Breast epithelium (tissue), 4 donors: ENCODE results near the gene LAMB3. TPM values are rescaled to one million over a fixed set of nuclear protein-coding genes. Genes with fewer than 3 reads are reported as not detected.

Experiments
- DNase-seq, 2 donors: peaks; one replicate each; pipeline ENCODE4 v3.0.0-alpha.2; 2019; ENCODE audit warnings: low spot score in 2 of 2
- H3K27ac ChIP-seq, 2 donors: fragments of 200-600 bp; sonication (generic) in 1 of 2; one replicate each; pipeline ENCODE4 v1.5.1; 2016 to 2019; ENCODE audit warnings: mild to moderate bottlenecking in 1 of 2
- H3K27me3 ChIP-seq, 2 donors: fragments of 200-600 bp; sonication (generic) in 1 of 2; one replicate each; pipeline versions ENCODE4 v1.5.1 to v1.6.0; 2017 to 2019; ENCODE audit warnings: control low read depth in 1 of 2, mild to moderate bottlenecking in 1 of 2
- H3K36me3 ChIP-seq: fragments of 200-600 bp; one replicate; pipeline ENCODE4 v1.5.1; 2019
- H3K4me1 ChIP-seq, 2 donors: fragments of 200-600 bp; sonication (generic); one replicate each; pipeline ENCODE4 v1.5.1; 2016 to 2019; ENCODE audit warnings: control low read depth in 1 of 2
- H3K4me3 ChIP-seq, 3 donors: fragments of 200-600 bp; sonication (generic); 1 replicate in 2 of 3; 2 replicates in 1 of 3; pipeline ENCODE4 v1.5.1; 2016 to 2019; ENCODE audit warnings: mild to moderate bottlenecking in 3 of 3, moderate library complexity in 2 of 3
- H3K9me3 ChIP-seq, 2 donors: fragments of 200-600 bp; sonication (generic) in 1 of 2; one replicate each; pipeline ENCODE4 v1.5.1; 2016 to 2019; ENCODE audit warnings: control low read depth in 1 of 2
- POLR2A ChIP-seq: fragments of 450-650 bp; IDR thresholded peaks from one replicate; pipeline ENCODE4 v1.6.1; 2016; ENCODE audit warnings: antibody characterized with exemption, mild to moderate bottlenecking, moderate library complexity
- POLR2AphosphoS5 ChIP-seq, 3 donors: sonication (generic); formaldehyde crosslinking; IDR thresholded peaks; one replicate each; pipeline ENCODE4 v1.6.1; 2017; ENCODE audit warnings: antibody characterized with exemption in 3 of 3
- intact Hi-C: fragments of 100-400 bp; cut with DNase I; formaldehyde crosslinking; loops from one replicate; pipeline ENCODE4 v1.15.1; 2023; ENCODE audit warnings: low total_unique reads
- total RNA-seq, 3 donors: library from RNA; depleted of rRNA; stranded (reverse); fragments of >200 nt; gene quantifications; one replicate each; pipeline ENCODE4 v1.1.0, GENCODE V29; 2016
- TF ChIP-seq, protein P1 (sequence below), 3 donors: fragments of 450-650 bp; IDR thresholded peaks; one replicate each; pipeline ENCODE4 v1.5.1; 2016 to 2017; ENCODE audit warnings: antibody characterized with exemption in 3 of 3, mild to moderate bottlenecking in 3 of 3, moderate library complexity in 3 of 3

LAMB3 gene
- total RNA-seq, 3 donors from 2014 or later, result 23.9 to 48.0 (median 35.6) TPM

DNA sequence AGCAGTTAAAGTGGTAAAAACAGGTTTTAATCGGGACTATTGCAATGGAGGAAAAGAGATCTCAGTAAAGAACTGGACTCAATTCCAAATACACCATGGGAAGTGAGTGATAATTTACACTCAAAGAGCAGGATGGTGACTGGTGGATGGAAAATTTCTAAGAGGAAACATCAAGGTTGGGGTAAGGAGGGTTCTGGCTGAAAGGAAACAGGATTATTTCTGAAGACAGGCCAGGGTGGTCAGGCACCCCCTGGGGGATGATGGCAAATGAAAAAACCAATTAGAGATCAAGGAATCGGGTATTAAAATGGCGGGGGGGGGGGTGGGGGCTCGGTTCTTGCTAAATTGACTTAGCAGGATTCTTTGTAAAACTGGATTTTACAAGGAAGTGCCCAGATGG, 40.1 kb upstream of the LAMB3 start:
- TF ChIP-seq, protein P1, sequence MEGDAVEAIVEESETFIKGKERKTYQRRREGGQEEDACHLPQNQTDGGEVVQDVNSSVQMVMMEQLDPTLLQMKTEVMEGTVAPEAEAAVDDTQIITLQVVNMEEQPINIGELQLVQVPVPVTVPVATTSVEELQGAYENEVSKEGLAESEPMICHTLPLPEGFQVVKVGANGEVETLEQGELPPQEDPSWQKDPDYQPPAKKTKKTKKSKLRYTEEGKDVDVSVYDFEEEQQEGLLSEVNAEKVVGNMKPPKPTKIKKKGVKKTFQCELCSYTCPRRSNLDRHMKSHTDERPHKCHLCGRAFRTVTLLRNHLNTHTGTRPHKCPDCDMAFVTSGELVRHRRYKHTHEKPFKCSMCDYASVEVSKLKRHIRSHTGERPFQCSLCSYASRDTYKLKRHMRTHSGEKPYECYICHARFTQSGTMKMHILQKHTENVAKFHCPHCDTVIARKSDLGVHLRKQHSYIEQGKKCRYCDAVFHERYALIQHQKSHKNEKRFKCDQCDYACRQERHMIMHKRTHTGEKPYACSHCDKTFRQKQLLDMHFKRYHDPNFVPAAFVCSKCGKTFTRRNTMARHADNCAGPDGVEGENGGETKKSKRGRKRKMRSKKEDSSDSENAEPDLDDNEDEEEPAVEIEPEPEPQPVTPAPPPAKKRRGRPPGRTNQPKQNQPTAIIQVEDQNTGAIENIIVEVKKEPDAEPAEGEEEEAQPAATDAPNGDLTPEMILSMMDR (IDR thresholded peaks at IDR 0.05), result no peak
- no peak for TF ChIP-seq POLR2A
- TF ChIP-seq POLR2AphosphoS5 (IDR thresholded peaks at IDR 0.05), result no peak
- no peaks in the 10 kb centered on the region for H3K4me1 ChIP-seq
- no peaks in the 10 kb centered on the region for H3K36me3 ChIP-seq
- no peak for DNase-seq
- no peak overlapping the region for H3K4me3 ChIP-seq
- no peaks in the 10 kb centered on the region for H3K27me3 ChIP-seq
- H3K27ac ChIP-seq, result no peak overlapping the region
- H3K9me3 ChIP-seq, result no peaks in the 10 kb centered on the region
- intact Hi-C loops, result loop anchor here (10.0 kb wide), 1 partner anchor 117 kb away; no protein-coding TSS in a partner anchor

DNA sequence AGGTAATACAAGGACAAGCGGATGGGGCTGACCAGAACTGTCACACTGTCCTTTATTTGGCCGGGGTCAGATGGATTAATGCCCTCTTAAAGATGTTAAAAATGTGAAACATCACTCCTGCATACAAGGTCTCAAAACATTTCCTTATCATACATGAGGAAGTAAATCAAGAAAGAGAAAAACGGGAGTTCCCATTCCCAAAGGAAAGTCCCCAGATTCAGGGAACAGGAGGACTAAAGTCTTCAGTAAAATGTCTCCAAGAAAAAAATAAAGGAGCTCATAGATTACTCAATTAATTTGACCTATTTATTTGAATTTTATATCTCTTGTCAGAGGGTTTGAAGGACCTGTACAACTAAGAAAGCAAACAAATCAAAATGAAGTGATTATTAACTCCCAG, 39.0 kb upstream of the LAMB3 start:
- Histone ChIP-seq H3K36me3 (no peaks in the 10 kb centered on the region), H3K4me3 (no peak overlapping the region), H3K9me3 (no peaks in the 10 kb centered on the region), H3K27me3 (no peaks in the 10 kb centered on the region), H3K4me1 (no peaks in the 10 kb centered on the region), H3K27ac (no peak overlapping the region)
- no peak for DNase-seq
- TF ChIP-seq POLR2A (no peak), POLR2AphosphoS5 (IDR thresholded peaks at IDR 0.05) (no peak)
- TF ChIP-seq, protein P1 (IDR thresholded peaks at IDR 0.05), result no peak
- intact Hi-C loops, result loop anchor here (10.0 kb wide), 1 partner anchor 116 kb away; no protein-coding TSS in a partner anchor

DNA sequence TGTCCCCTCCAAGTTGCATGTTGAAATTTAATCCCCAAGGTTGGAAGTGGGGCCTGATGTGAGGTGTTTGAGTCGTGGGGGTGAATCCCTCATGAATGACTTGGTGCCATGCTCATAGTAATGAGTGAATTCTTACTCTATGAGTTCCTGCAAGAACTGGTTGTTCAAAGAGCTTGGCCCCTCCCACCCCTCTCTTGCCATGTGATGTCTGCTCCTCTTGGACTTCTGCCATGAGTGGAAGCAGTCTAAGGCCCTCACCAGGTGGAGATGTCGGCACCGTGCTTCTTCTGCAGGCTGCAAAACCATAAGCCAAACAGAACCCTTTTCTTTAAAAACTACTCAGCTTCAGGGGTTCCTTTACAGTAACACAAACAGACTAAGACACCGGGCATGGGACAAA, 37.3 kb upstream of the LAMB3 start:
- TF ChIP-seq, protein P1 (IDR thresholded peaks at IDR 0.05), result no peak
- no peak for TF ChIP-seq POLR2AphosphoS5 (IDR thresholded peaks at IDR 0.05)
- no peak for TF ChIP-seq POLR2A
- no peak for DNase-seq
- intact Hi-C loops, result loop anchor here (2.0 kb wide), 1 partner anchor 35 kb away; no protein-coding TSS in a partner anchor

DNA sequence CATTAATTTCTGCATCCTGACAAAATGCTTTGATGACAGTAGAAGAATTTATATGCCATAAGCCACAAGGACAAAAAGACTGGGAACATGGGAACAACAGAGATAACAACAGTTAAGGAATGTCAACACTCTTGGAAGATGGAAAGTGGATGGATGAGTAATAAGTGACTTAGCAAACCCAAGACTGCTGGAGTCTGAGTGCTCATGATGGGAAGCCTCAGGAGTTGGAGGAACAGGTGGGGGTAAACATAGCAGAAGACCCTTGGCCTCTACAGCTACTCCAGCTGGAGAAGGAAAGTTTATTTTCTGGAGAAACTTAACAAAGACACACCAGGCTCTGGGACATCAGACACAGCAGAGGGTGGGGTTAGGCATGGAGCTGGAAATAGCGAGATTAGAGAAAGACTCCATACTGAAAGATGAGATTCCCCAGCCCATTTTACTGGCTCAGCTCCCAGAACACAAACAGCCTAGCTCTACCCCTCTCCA, 36.6 kb upstream of the LAMB3 start:
- TF ChIP-seq, protein P1 (IDR thresholded peaks at IDR 0.05), result no peak
- TF ChIP-seq POLR2AphosphoS5 (IDR thresholded peaks at IDR 0.05) (no peak), POLR2A (no peak)
- Histone ChIP-seq H3K27ac (no peak overlapping the region), H3K4me1 (no peaks in the 10 kb centered on the region), H3K4me3 (no peak overlapping the region), H3K27me3 (no peaks in the 10 kb centered on the region), H3K9me3 (no peaks in the 10 kb centered on the region), H3K36me3 (no peaks in the 10 kb centered on the region)
- no peak for DNase-seq
- intact Hi-C loops, result loop anchor here (2.0 kb wide), 1 partner anchor 34 kb away; no protein-coding TSS in a partner anchor

More for the DNA sequence above, 37.3 kb upstream of the LAMB3 start:
- Histone ChIP-seq H3K36me3 (no peaks in the 10 kb centered on the region), H3K4me3 (no peak overlapping the region), H3K27me3 (no peaks in the 10 kb centered on the region), H3K9me3 (no peaks in the 10 kb centered on the region), H3K4me1 (no peaks in the 10 kb centered on the region), H3K27ac (no peak overlapping the region)

DNA sequence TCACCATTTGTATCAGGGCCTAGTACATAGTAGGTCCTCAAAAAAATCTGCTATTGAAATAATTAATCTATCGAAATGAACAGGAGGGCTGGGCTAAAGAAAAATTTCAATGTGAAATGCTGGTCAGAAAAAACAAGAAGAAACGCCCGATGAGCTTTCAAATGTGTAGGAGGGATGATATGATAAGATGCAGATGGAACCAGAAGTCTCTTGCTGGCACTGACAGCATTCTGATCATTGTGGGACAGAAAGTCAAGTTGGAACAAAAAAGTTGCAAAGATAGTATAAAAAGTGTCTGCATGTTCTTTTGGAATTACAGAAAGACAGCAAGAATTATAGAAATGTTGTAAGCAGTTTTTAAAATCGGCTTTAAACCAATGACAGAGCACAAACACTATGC, 34.1 kb upstream of the LAMB3 start:
- TF ChIP-seq POLR2AphosphoS5 (IDR thresholded peaks at IDR 0.05), result no peak
- no peak for TF ChIP-seq POLR2A
- TF ChIP-seq, protein P1 (IDR thresholded peaks at IDR 0.05), result no peak
- intact Hi-C loops, result no loop called here
- DNase-seq, result no peak

More for the DNA sequence above, 34.1 kb upstream of the LAMB3 start:
- H3K4me3 ChIP-seq, result no peak overlapping the region
- H3K4me1 ChIP-seq, result no peaks in the 10 kb centered on the region
- no peaks in the 10 kb centered on the region for H3K9me3 ChIP-seq
- no peak overlapping the region for H3K27ac ChIP-seq
- no peaks in the 10 kb centered on the region for H3K27me3 ChIP-seq
- H3K36me3 ChIP-seq, result no peaks in the 10 kb centered on the region
